Glutamatergic neuron (in vitro differentiated cells): ENCODE data around the gene PODN. TPM values are rescaled to one million over a fixed set of nuclear protein-coding genes. Genes with fewer than 3 reads are reported as not detected.
A peak's percentile ranks its signal among the peaks of the same experiment; 100 is the strongest.

Source experiments
- DNase-seq: peaks from one replicate; pipeline ENCODE4 v3.0.0; 2022
- H3K27ac Mint-ChIP-seq: one replicate; pipeline ENCODE4 v1.8.0; 2020; ENCODE audit warnings: mild to moderate bottlenecking, mixed read lengths, inconsistent platforms; ENCODE audit not compliant: unreplicated experiment
- H3K27me3 Mint-ChIP-seq: one replicate; pipeline ENCODE4 v1.8.0; 2020; ENCODE audit warnings: mild to moderate bottlenecking, moderate library complexity, mixed read lengths, inconsistent platforms; ENCODE audit not compliant: unreplicated experiment
- H3K36me3 Mint-ChIP-seq: one replicate; pipeline ENCODE4 v1.8.0; 2020; ENCODE audit warnings: mild to moderate bottlenecking, mixed read lengths, inconsistent platforms; ENCODE audit not compliant: unreplicated experiment
- H3K4me1 Mint-ChIP-seq: one replicate; pipeline ENCODE4 v1.8.0; 2020; ENCODE audit warnings: mild to moderate bottlenecking, low read depth, mixed read lengths, inconsistent platforms; ENCODE audit not compliant: unreplicated experiment
- H3K4me3 Mint-ChIP-seq: one replicate; pipeline ENCODE4 v1.8.0; 2020; ENCODE audit warnings: mild to moderate bottlenecking, mixed read lengths, inconsistent platforms; ENCODE audit not compliant: unreplicated experiment
- H3K9me3 Mint-ChIP-seq: one replicate; pipeline ENCODE4 v1.8.0; 2020; ENCODE audit warnings: mild to moderate bottlenecking, moderate library complexity, mixed read lengths, inconsistent platforms; ENCODE audit not compliant: unreplicated experiment
- CTCF ChIP-seq: fragments of 200-600 bp; sonication (generic); IDR thresholded peaks from one replicate; pipeline ENCODE4 v1.5.0; 2021; ENCODE audit not compliant: partially characterized antibody, unreplicated experiment
- total RNA-seq: library from RNA; stranded (reverse); fragmentation: NEBNext Ultra II Directional; extraction: Animal tissue kit (Norgen Biotek cat#: 25700); gene quantifications from one replicate; pipeline ENCODE4 v1.2.1, GENCODE V29; 2021; ENCODE audit not compliant: unreplicated experiment

The PODN gene
- total RNA-seq, 1 donor from 2014 or later = 3.1 TPM

DNA sequence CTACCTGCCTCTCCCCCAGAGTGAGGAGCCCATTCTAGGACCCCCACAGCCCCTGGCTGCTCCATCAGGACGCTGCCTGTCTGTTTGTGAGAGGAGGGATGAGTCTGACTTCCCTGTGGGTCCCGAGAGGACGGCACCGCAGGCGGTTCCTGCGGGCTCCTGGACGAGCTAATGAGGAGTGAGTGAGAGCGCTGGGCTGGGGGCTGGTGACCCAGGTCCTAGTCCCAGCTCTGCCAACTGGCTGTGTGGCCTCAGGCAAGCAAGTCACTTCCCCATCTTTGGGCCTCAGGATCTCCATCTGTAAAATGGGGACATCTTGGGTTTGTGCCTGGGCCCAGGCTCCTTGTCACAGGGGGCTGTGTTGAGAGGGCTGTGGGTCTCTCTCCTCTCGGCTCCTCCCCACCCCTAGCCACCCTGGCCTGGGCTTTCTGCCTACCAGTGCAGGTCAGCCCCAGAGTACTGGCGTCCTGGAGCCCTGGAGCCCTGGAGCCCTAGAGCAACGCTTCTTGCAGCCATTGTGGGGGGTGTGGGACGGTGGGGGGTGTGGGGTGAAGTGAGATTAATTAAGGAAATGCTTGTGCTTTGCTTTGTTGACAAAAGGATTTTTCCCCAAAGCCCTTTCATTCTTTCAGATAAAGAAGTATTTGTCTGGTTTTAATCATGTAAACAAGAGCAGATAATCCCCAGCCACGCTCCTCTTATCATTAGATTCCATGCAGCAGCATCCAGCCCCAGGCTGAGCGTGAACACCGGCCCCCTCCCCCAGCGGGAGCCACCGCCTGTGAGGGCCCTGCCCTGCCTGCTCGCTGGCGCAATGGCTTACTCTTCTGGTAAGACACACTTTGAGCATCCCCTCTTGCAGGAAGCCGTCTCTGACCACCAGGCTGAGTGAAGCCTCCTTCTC, 53.6 kb downstream of the PODN start:
- peak; percentile 62 for DNase-seq

GRCh38 chr1:53116307-53116810, 54.3 kb downstream of the PODN start:
- Mint-ChIP-seq H3K27me3 (peaks cover 2% of the 10 kb centered on the region), H3K4me1 (peaks cover 30% of the 10 kb centered on the region), H3K4me3 (no peak overlapping the region), H3K27ac (peak overlapping the region; percentile 59), H3K36me3 (peaks cover 8% of the 10 kb centered on the region), H3K9me3 (peaks cover 4% of the 10 kb centered on the region)
- DNase-seq = no peak
- no peak for TF ChIP-seq CTCF

More for the DNA sequence above, 53.6 kb downstream of the PODN start:
- no peak for TF ChIP-seq CTCF
- H3K27me3 Mint-ChIP-seq = peaks cover 7% of the 10 kb centered on the region
- peaks cover 8% of the 10 kb centered on the region for H3K36me3 Mint-ChIP-seq
- peaks cover 3% of the 10 kb centered on the region for H3K9me3 Mint-ChIP-seq
- peaks cover 23% of the 10 kb centered on the region for H3K4me1 Mint-ChIP-seq
- H3K27ac Mint-ChIP-seq = peak overlapping the region; percentile 59
- H3K4me3 Mint-ChIP-seq = no peak overlapping the region

- Mint-ChIP-seq H3K4me1 (peaks cover 30% of the 10 kb centered on the region), H3K36me3 (peaks cover 3% of the 10 kb centered on the region), H3K27me3 (no peaks in the 10 kb centered on the region), H3K4me3 (no peak overlapping the region), H3K27ac (peak overlapping the region; percentile 9), H3K9me3 (peaks cover 6% of the 10 kb centered on the region)
- no peak for DNase-seq
- no peak for TF ChIP-seq CTCF
Observed at GRCh38 chr1:53116933-53117600, 55.1 kb downstream of the PODN start.

DNA sequence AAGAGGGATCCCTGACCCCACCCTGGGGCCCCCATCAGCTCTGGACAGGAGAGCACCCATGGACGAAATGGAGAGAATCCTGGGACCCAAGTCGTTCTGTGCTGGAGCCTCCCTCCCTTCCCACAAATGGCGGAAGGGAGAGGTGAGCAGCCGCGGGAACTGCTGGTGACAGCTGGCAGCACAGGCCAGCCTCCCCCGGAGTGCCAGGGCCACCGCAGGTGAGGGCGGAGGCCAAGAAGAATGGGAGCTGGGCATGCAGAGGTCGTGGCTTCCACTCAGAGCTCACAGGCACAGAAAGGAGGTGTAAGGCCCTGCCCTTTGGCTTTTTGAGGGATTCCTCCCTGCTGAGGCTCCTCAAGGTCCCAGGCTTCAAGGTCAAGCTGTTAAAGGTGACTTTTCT, 55.8 kb downstream of the PODN start:
- Mint-ChIP-seq H3K27ac (no peak overlapping the region), H3K4me1 (peaks cover 30% of the 10 kb centered on the region), H3K9me3 (peaks cover 9% of the 10 kb centered on the region), H3K4me3 (no peak overlapping the region), H3K36me3 (no peaks in the 10 kb centered on the region), H3K27me3 (no peaks in the 10 kb centered on the region)
- no peak for DNase-seq
- TF ChIP-seq CTCF = no peak
